HCT116 (cell line): ENCODE results near the gene KIAA1671. TPM values are rescaled to one million over a fixed set of nuclear protein-coding genes. Genes with fewer than 3 reads are reported as not detected.

Experiments
- ATAC-seq: fragments of 200-7000 bp; cut with Tn5 transposase; 2 replicates; pipeline ENCODE4 v1.9.1; 2020; ENCODE audit warnings: mild to moderate bottlenecking, moderate library complexity
- BruUV-seq: library from RNA; stranded (reverse); fragments of 400-500 nt; replicated peaks from 2 replicates; lab custom pipeline; 2021; lab: Mats Ljungman, UMichigan
- CTCF ChIA-PET: fragments of 300-600 bp; sonication (Branson Sonifier 250); formaldehyde crosslinking; loops from one replicate; lab custom pipeline; 2021; ENCODE audit warnings: antibody characterized with exemption; lab: Charles Lee
- POLR2A ChIA-PET: fragments of 300-600, 350-600 bp; sonication (Branson Sonifier 250); formaldehyde crosslinking; loops from one replicate; lab custom pipeline; 2021; ENCODE audit warnings: antibody characterized with exemption; lab: Charles Lee
- RAD21 ChIA-PET, 2 experiments: fragments of 300-600 bp; sonication (Branson Sonifier 250); formaldehyde crosslinking; loops; one replicate each; lab custom pipeline; 2023; ENCODE audit warnings: low total read pairs in 2 of 2; ENCODE audit not compliant: uncharacterized antibody in 2 of 2, unreplicated experiment in 2 of 2, low non-redundant PET in 1 of 2; lab: Charles Lee
- DNase-seq: peaks from one replicate; pipeline ENCODE4 v3.0.0-alpha.2; 2010; ENCODE audit warnings: low read depth, low spot score
- H2AFZ ChIP-seq: fragments of 200-600 bp; shearing (Covaris generic), sonication (generic); 2 replicates; pipeline ENCODE4 v1.6.1; 2017; ENCODE audit warnings: low read depth, mixed run types, mixed read lengths, antibody characterized with exemption, low read length; ENCODE audit not compliant: poor library complexity, severe bottlenecking
- H3K27ac ChIP-seq: 2 replicates; pipeline ENCODE4 v1.5.1; 2012; ENCODE audit warnings: low read depth, low read length
- H3K27me3 ChIP-seq: fragments of 200-600 bp; sonication (generic); 2 replicates; pipeline ENCODE4 v1.6.1; 2016; ENCODE audit warnings: mixed run types, low read length, mixed read lengths; ENCODE audit not compliant: insufficient read depth
- H3K36me3 ChIP-seq, 2 experiments: fragments of 200-500 bp in 1 of 2; fragments of 200-600 bp in 1 of 2; sonication (Bioruptor generic) in 1 of 2; sonication (generic) in 1 of 2; 2 replicates each; pipeline versions ENCODE4 v1.5.1 to v1.6.1; 2014 to 2016; ENCODE audit warnings: low read length in 2 of 2, inconsistent platforms in 1 of 2, mixed read lengths in 1 of 2, mixed run types in 1 of 2; ENCODE audit not compliant: insufficient read depth in 2 of 2, control insufficient read depth in 1 of 2
- H3K4me1 ChIP-seq, 2 experiments: fragments of 200-600 bp in 1 of 2; sonication (generic) in 1 of 2; 2 replicates each; pipeline versions ENCODE4 v1.5.1 to v1.6.1; 2012 to 2017; ENCODE audit warnings: low read length in 2 of 2, inconsistent platforms in 1 of 2, mild to moderate bottlenecking in 1 of 2, mixed read lengths in 1 of 2, mixed run types in 1 of 2, moderate library complexity in 1 of 2; ENCODE audit not compliant: insufficient read depth in 2 of 2, control insufficient read depth in 1 of 2
- H3K4me2 ChIP-seq: fragments of 200-600 bp; sonication (generic); 2 replicates; pipeline ENCODE4 v1.6.1; 2017; ENCODE audit warnings: mixed run types, low read length, mixed read lengths
- H3K4me3 ChIP-seq, 2 experiments: fragments of 200-600 bp in 1 of 2; sonication (generic) in 1 of 2; replicated peaks in 1 of 2; 2 replicates each; pipeline ENCODE4 v1.5.1; 2011 to 2016; ENCODE audit warnings: low read length in 2 of 2, control low read depth in 1 of 2, low read depth in 1 of 2, mild to moderate bottlenecking in 1 of 2, mixed read lengths in 1 of 2, mixed run types in 1 of 2
- H3K79me2 ChIP-seq: fragments of 200-600 bp; sonication (generic); 2 replicates; pipeline ENCODE4 v1.6.1; 2017; ENCODE audit warnings: mild to moderate bottlenecking, mixed run types, low read length, moderate library complexity, mixed read lengths; ENCODE audit not compliant: insufficient read depth
- H3K9ac ChIP-seq: fragments of 200-600 bp; sonication (generic); 2 replicates; pipeline ENCODE4 v1.6.1; 2016; ENCODE audit warnings: low read length, mixed read lengths
- H3K9me2 ChIP-seq: fragments of 200-600 bp; sonication (generic), shearing (Covaris generic); 2 replicates; pipeline ENCODE4 v1.6.1; 2017; ENCODE audit warnings: mixed run types, mild to moderate bottlenecking, moderate library complexity; ENCODE audit not compliant: insufficient read depth
- H3K9me3 ChIP-seq, 2 experiments: fragments of 200-500 bp in 1 of 2; fragments of 200-600 bp in 1 of 2; sonication (Bioruptor generic) in 1 of 2; sonication (generic) in 1 of 2; 2 replicates each; pipeline ENCODE4 v1.6.1; 2014 to 2017; ENCODE audit warnings: low read length in 2 of 2, mixed read lengths in 2 of 2, inconsistent platforms in 1 of 2, low read depth in 1 of 2, mild to moderate bottlenecking in 1 of 2, mixed run types in 1 of 2, moderate library complexity in 1 of 2; ENCODE audit not compliant: control insufficient read depth in 1 of 2, insufficient read depth in 1 of 2
- H4K20me1 ChIP-seq: fragments of 200-600 bp; sonication (generic), shearing (Covaris generic); 2 replicates; pipeline ENCODE4 v1.6.1; 2017; ENCODE audit warnings: mixed run types, mild to moderate bottlenecking, moderate library complexity; ENCODE audit not compliant: insufficient read depth
- CBX3 ChIP-seq: IDR thresholded peaks from 2 replicates; pipeline ENCODE4 v1.6.1; 2012; ENCODE audit warnings: low read depth
- EZH2 ChIP-seq: fragments of 200-600 bp; sonication (generic); IDR thresholded peaks from 2 replicates; pipeline ENCODE4 v1.6.1; 2017; ENCODE audit warnings: antibody characterized with exemption, mixed run types
- FOSL1 ChIP-seq: IDR thresholded peaks from 2 replicates; pipeline ENCODE4 v1.6.1; 2012; ENCODE audit warnings: low read depth
- POLR2AphosphoS5 ChIP-seq: IDR thresholded peaks from 2 replicates; pipeline ENCODE4 v1.6.1; 2011; ENCODE audit warnings: mild to moderate bottlenecking, low read depth, low read length, moderate library complexity
- SIN3A ChIP-seq: IDR thresholded peaks from 2 replicates; pipeline ENCODE4 v1.6.1; 2012; ENCODE audit warnings: low read depth
- YY1 ChIP-seq: IDR thresholded peaks from 2 replicates; pipeline ENCODE4 v1.6.1; 2011; ENCODE audit warnings: low read length, low read depth, moderate library complexity, mild to moderate bottlenecking; ENCODE audit not compliant: insufficient replicate concordance; ENCODE audit errors: extremely low read depth
- ZFX ChIP-seq: fragments of 450-650 bp; IDR thresholded peaks from 2 replicates; pipeline ENCODE4 v1.6.1; 2017
- intact Hi-C: fragments of 100-400 bp; cut with micrococcal nuclease; formaldehyde crosslinking; loops from 2 replicates; pipeline ENCODE4 v1.10.0; 2022
- total RNA-seq: library from RNA; stranded (reverse); gene quantifications from one replicate; pipeline ENCODE4 v1.2.1, GENCODE V29; 2021; ENCODE audit not compliant: unreplicated experiment
- TF ChIP-seq, protein P1 (sequence below): IDR thresholded peaks from 2 replicates; pipeline ENCODE4 v1.6.1; 2012
- TF ChIP-seq, protein P2 (sequence below): IDR thresholded peaks from 2 replicates; pipeline ENCODE4 v1.6.1; 2012
- TF ChIP-seq, protein P3 (sequence below): IDR thresholded peaks from 2 replicates; pipeline ENCODE4 v1.6.1; 2012; ENCODE audit warnings: low read depth
- TF ChIP-seq, protein P4 (sequence below): IDR thresholded peaks from 2 replicates; pipeline ENCODE4 v1.6.1; 2011; ENCODE audit warnings: mild to moderate bottlenecking, low read length, moderate library complexity; ENCODE audit not compliant: insufficient replicate concordance; ENCODE audit errors: extremely low read depth

KIAA1671 gene
- total RNA-seq, 1 experiment from 2014 or later, result 36.8 TPM

DNA sequence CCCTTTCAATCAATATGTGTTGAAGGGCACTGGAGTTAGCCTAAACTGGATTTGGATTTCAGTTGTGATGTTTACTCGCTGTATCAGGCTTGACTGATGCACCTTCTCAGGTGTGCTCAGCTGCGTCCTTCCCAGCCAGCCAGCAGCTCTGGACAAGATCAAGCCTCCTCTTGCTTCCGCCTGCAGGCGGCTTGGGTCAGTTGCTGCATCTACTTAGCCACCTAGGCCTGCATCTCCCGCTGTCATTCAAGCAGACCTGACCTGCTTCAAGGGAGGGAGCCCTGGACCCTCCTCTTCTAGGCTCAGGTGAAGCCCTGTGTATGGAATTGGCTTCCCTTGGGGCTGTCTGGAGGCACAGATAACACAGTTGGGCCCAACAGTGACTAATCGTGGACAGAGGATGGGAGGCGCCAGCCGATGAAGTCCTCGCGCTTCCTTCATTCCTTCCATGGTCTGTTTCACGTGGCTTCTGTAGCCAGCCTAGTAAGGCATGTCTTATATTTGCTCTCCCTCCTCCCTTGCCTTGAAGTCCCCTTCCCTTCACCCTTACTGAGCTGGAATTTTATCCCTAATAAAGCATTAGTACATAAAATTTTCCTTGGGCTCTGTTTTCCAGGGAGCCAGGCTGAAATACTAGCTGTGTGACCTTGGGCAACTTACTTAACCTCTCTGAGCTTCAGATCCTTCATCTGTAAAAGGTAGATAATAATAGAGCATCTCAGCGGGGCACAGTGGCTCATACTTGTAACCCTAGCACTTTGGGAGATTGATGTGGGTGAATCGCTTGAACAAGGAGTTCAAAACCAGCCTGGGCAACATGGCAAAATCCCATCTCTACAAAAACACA lies 3.9 kb upstream of the KIAA1671 start:
- peaks cover 7% of the 10 kb centered on the region; the same call in 1 of the 2 replicates for H3K79me2 ChIP-seq
- TF ChIP-seq CBX3 (no peak), SIN3A (no peak), FOSL1 (no peak), POLR2AphosphoS5 (no peak), EZH2 (no peak)
- TF ChIP-seq, protein P1, sequence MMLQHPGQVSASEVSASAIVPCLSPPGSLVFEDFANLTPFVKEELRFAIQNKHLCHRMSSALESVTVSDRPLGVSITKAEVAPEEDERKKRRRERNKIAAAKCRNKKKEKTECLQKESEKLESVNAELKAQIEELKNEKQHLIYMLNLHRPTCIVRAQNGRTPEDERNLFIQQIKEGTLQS, result no peak
- TF ChIP-seq, protein P2, sequence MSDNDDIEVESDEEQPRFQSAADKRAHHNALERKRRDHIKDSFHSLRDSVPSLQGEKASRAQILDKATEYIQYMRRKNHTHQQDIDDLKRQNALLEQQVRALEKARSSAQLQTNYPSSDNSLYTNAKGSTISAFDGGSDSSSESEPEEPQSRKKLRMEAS, result no peak
- CTCF ChIA-PET, result no interaction called here
- DNase-seq (no peak), ATAC-seq (no peak)
- no peak overlapping the region for H2AFZ ChIP-seq
- intact Hi-C loops, result no loop called here
- H3K36me3 ChIP-seq, result no peaks in the 10 kb centered on the region
- H3K27ac ChIP-seq, result no peak overlapping the region
- no peaks in the 10 kb centered on the region for H3K27me3 ChIP-seq
- no TSS peak for BruUV-seq
- H3K4me3 ChIP-seq, result no peak overlapping the region
- no peaks in the 10 kb centered on the region for H3K9me2 ChIP-seq
- H3K9me3 ChIP-seq, result no peaks in the 10 kb centered on the region
- POLR2A ChIA-PET, result no interaction called here
- RAD21 ChIA-PET, result no interaction called here
- H3K9ac ChIP-seq, result no peak overlapping the region
- peaks cover 2 to 20% of the 10 kb centered on the region in 2 experiments; a peak in 3 of 4 replicates for H3K4me1 ChIP-seq
- no peak overlapping the region for H3K4me2 ChIP-seq
- H4K20me1 ChIP-seq, result no peaks in the 10 kb centered on the region

DNA sequence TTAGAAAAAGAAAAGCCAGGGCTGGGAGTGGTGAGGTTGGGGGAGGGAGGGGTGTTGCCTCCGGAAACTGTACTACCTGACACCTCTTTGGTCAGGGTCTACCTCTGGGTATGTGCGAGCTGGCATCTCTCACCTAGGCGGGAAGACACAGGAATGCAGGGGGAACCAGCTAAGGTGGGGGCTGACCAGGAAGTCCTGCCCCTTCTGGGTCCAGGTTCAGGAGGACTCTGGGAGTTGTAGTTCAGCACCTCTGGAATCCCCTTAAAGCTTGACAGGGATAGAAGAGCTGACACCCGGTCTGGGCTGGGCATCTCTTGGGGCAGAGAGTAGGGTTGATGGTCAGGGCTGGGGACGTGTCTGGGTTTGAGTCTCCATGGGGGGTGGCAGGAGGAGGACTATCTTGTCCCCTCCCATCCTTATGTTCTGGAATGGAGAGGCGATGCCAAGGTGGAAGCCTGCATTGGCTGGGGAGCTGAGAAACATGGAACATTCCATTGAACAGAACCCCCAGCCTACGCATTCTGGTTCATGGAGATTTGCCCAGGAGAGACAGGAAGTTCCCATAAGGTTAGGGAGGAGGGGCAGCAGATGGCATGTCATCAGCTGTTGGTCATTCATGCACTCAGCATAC lies 2.1 kb upstream of the KIAA1671 start:
- CTCF ChIA-PET, result interaction anchor here (0.5 to 1.3 kb wide), 10 partner anchors 9 to 107 kb away, joined by 3 to 7 read pairs (median 4); no protein-coding TSS in a partner anchor
- H4K20me1 ChIP-seq, result no peaks in the 10 kb centered on the region
- H3K9me3 ChIP-seq, result no peaks in the 10 kb centered on the region
- peaks cover 17 to 39% of the 10 kb centered on the region in 2 experiments for H3K4me1 ChIP-seq
- peak overlapping the region; percentile 24; the same call in 1 of the 2 replicates for H3K4me2 ChIP-seq
- H3K27ac ChIP-seq, result no peak overlapping the region
- RAD21 ChIA-PET, result interaction anchor here (0.8 to 1.5 kb wide), 2 partner anchors 98 kb away, joined by 4 to 5 read pairs; no protein-coding TSS in a partner anchor
- DNase-seq (no peak), ATAC-seq (peak; percentile 23; the same call in 1 of the 2 replicates)
- peaks cover 25% of the 10 kb centered on the region for H3K79me2 ChIP-seq
- H2AFZ ChIP-seq, result no peak overlapping the region
- no peaks in the 10 kb centered on the region for H3K36me3 ChIP-seq
- POLR2A ChIA-PET, result no interaction called here
- no peak overlapping the region for H3K9ac ChIP-seq
- intact Hi-C loops, result loop anchor here (5.0 kb wide), 1 partner anchor 77 kb away; no protein-coding TSS in a partner anchor
- BruUV-seq, result no TSS peak
- H3K9me2 ChIP-seq, result no peaks in the 10 kb centered on the region
- no peak overlapping the region for H3K4me3 ChIP-seq
- H3K27me3 ChIP-seq, result no peaks in the 10 kb centered on the region
- TF ChIP-seq, protein P3, sequence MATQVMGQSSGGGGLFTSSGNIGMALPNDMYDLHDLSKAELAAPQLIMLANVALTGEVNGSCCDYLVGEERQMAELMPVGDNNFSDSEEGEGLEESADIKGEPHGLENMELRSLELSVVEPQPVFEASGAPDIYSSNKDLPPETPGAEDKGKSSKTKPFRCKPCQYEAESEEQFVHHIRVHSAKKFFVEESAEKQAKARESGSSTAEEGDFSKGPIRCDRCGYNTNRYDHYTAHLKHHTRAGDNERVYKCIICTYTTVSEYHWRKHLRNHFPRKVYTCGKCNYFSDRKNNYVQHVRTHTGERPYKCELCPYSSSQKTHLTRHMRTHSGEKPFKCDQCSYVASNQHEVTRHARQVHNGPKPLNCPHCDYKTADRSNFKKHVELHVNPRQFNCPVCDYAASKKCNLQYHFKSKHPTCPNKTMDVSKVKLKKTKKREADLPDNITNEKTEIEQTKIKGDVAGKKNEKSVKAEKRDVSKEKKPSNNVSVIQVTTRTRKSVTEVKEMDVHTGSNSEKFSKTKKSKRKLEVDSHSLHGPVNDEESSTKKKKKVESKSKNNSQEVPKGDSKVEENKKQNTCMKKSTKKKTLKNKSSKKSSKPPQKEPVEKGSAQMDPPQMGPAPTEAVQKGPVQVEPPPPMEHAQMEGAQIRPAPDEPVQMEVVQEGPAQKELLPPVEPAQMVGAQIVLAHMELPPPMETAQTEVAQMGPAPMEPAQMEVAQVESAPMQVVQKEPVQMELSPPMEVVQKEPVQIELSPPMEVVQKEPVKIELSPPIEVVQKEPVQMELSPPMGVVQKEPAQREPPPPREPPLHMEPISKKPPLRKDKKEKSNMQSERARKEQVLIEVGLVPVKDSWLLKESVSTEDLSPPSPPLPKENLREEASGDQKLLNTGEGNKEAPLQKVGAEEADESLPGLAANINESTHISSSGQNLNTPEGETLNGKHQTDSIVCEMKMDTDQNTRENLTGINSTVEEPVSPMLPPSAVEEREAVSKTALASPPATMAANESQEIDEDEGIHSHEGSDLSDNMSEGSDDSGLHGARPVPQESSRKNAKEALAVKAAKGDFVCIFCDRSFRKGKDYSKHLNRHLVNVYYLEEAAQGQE, result no peak
- TF ChIP-seq YY1 (no peak), ZFX (no peak), SIN3A (no peak)
- TF ChIP-seq, protein P4, sequence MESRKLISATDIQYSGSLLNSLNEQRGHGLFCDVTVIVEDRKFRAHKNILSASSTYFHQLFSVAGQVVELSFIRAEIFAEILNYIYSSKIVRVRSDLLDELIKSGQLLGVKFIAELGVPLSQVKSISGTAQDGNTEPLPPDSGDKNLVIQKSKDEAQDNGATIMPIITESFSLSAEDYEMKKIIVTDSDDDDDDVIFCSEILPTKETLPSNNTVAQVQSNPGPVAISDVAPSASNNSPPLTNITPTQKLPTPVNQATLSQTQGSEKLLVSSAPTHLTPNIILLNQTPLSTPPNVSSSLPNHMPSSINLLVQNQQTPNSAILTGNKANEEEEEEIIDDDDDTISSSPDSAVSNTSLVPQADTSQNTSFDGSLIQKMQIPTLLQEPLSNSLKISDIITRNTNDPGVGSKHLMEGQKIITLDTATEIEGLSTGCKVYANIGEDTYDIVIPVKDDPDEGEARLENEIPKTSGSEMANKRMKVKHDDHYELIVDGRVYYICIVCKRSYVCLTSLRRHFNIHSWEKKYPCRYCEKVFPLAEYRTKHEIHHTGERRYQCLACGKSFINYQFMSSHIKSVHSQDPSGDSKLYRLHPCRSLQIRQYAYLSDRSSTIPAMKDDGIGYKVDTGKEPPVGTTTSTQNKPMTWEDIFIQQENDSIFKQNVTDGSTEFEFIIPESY, result no peak
